Panc1 (cell line): ENCODE measurements around the gene TMEFF2. TPM values are rescaled to one million over a fixed set of nuclear protein-coding genes. Genes with fewer than 3 reads are reported as not detected.

Experiments
- ATAC-seq: fragments of 200-7000 bp; cut with Tn5 transposase; 2 replicates; pipeline ENCODE4 v1.9.1; 2020; ENCODE audit warnings: mild to moderate bottlenecking, moderate library complexity
- BruUV-seq: library from RNA; stranded (reverse); fragments of 400-500 nt; replicated peaks from 2 replicates; lab custom pipeline; 2021; lab: Mats Ljungman, UMichigan
- CTCF ChIA-PET: fragments of 300-600 bp; sonication (Branson Sonifier 250); formaldehyde crosslinking; loops from one replicate; lab custom pipeline; 2022; ENCODE audit warnings: antibody characterized with exemption; lab: Charles Lee
- POLR2A ChIA-PET: fragments of 300-600 bp; sonication (Branson Sonifier 250); formaldehyde crosslinking; loops from one replicate; lab custom pipeline; 2022; ENCODE audit warnings: antibody characterized with exemption; lab: Charles Lee
- DNase-seq: peaks from one replicate; pipeline ENCODE4 v3.0.0-alpha.2; 2010; ENCODE audit warnings: low read depth, low spot score
- H3K27ac ChIP-seq: 2 replicates; pipeline ENCODE4 v1.5.1; 2011; ENCODE audit warnings: mild to moderate bottlenecking, low read length, inconsistent platforms
- H3K27me3 ChIP-seq: fragments of 200-500 bp; sonication (Bioruptor generic); 2 replicates; pipeline ENCODE4 v1.6.0; 2014; ENCODE audit warnings: low read length, inconsistent platforms; ENCODE audit not compliant: control insufficient read depth, insufficient read depth
- H3K36me3 ChIP-seq: fragments of 200-500 bp; sonication (Bioruptor generic); 2 replicates; pipeline ENCODE4 v1.5.1; 2014; ENCODE audit warnings: inconsistent platforms, mild to moderate bottlenecking, low read length, moderate library complexity; ENCODE audit not compliant: control insufficient read depth, insufficient read depth
- H3K4me1 ChIP-seq: 2 replicates; pipeline ENCODE4 v1.5.1; 2011; ENCODE audit warnings: inconsistent platforms, mild to moderate bottlenecking, low read length, moderate library complexity; ENCODE audit not compliant: control insufficient read depth, insufficient read depth
- H3K4me3 ChIP-seq, 2 experiments: 2 replicates each; pipeline ENCODE4 v1.5.1; 2011 to 2012; ENCODE audit warnings: low read depth in 2 of 2, low read length in 2 of 2, mild to moderate bottlenecking in 2 of 2, inconsistent platforms in 1 of 2, moderate library complexity in 1 of 2
- H3K9me3 ChIP-seq: fragments of 200-500 bp; sonication (Bioruptor generic); 2 replicates; pipeline ENCODE4 v1.5.1; 2014; ENCODE audit warnings: low read depth, mild to moderate bottlenecking, inconsistent platforms, low read length, moderate library complexity; ENCODE audit not compliant: control insufficient read depth, insufficient read depth
- POLR2AphosphoS5 ChIP-seq: IDR thresholded peaks from 2 replicates; pipeline ENCODE4 v1.6.1; 2012; ENCODE audit warnings: mild to moderate bottlenecking, low read depth, low read length, moderate library complexity
- SIN3A ChIP-seq: IDR thresholded peaks from 2 replicates; pipeline ENCODE4 v1.6.1; 2012; ENCODE audit warnings: low read depth, mild to moderate bottlenecking, low read length, moderate library complexity, borderline replicate concordance; ENCODE audit not compliant: insufficient read depth
- in situ Hi-C: cut with HindIII; loops from 2 replicates; pipeline ENCODE4 v1.10.0; 2016; ENCODE audit warnings: low sequenced_read_pairs, low pct_unique_long_range_greater_than_20kb
- intact Hi-C: fragments of 100-400 bp; cut with micrococcal nuclease; formaldehyde crosslinking; loops from one replicate; pipeline ENCODE4 v1.10.0; 2022; ENCODE audit not compliant: unreplicated experiment
- total RNA-seq: library from RNA; stranded (reverse); gene quantifications from one replicate; pipeline ENCODE4 v1.2.1, GENCODE V29; 2021; ENCODE audit not compliant: unreplicated experiment
- TF ChIP-seq, protein P1 (sequence below), 2 experiments: IDR thresholded peaks; 2 replicates each; pipeline ENCODE4 v1.6.1; 2011 to 2012; ENCODE audit warnings: low read depth in 2 of 2, control low read depth in 1 of 2, low read length in 1 of 2, mild to moderate bottlenecking in 1 of 2, moderate library complexity in 1 of 2; ENCODE audit not compliant: insufficient read depth in 1 of 2
- TF ChIP-seq, protein P2 (sequence below): fragments of 450-650 bp; IDR thresholded peaks from 2 replicates; pipeline ENCODE4 v1.5.1; 2017; ENCODE audit warnings: mild to moderate bottlenecking

Gene TMEFF2
- total RNA-seq, 1 experiment from 2014 or later = 1.5 TPM

DNA sequence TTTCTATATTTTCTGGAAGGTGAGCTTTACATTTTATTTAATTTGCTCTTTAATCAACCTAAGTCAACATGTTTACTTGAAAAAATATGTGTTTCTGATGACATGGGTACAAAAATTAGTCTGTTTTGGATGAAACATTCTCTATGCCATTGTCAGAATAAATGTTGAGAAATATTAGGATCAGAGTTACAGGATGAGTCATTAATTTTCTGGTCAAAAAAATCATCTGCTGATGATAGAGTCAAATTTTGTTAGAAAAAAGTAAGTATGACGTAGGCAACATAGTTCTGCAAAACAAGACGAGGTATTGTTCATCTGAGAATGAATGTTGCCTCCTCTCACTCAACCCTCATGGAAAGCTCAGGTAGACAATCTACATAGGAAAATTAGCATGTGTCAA lies 240.3 kb downstream of the TMEFF2 start:
- ChIA-PET CTCF (no interaction called here), POLR2A (interaction anchor here (0.6 kb wide), 1 partner anchor 1399 kb away, joined by 8 read pairs; no protein-coding TSS in a partner anchor)
- in situ Hi-C loops = no loop called here
- no peaks in the 10 kb centered on the region for H3K4me1 ChIP-seq
- H3K27me3 ChIP-seq = no peaks in the 10 kb centered on the region
- no peak for ATAC-seq
- no peaks in the 10 kb centered on the region; the same call in 1 of the 2 replicates for H3K36me3 ChIP-seq
- TF ChIP-seq, protein P1, sequence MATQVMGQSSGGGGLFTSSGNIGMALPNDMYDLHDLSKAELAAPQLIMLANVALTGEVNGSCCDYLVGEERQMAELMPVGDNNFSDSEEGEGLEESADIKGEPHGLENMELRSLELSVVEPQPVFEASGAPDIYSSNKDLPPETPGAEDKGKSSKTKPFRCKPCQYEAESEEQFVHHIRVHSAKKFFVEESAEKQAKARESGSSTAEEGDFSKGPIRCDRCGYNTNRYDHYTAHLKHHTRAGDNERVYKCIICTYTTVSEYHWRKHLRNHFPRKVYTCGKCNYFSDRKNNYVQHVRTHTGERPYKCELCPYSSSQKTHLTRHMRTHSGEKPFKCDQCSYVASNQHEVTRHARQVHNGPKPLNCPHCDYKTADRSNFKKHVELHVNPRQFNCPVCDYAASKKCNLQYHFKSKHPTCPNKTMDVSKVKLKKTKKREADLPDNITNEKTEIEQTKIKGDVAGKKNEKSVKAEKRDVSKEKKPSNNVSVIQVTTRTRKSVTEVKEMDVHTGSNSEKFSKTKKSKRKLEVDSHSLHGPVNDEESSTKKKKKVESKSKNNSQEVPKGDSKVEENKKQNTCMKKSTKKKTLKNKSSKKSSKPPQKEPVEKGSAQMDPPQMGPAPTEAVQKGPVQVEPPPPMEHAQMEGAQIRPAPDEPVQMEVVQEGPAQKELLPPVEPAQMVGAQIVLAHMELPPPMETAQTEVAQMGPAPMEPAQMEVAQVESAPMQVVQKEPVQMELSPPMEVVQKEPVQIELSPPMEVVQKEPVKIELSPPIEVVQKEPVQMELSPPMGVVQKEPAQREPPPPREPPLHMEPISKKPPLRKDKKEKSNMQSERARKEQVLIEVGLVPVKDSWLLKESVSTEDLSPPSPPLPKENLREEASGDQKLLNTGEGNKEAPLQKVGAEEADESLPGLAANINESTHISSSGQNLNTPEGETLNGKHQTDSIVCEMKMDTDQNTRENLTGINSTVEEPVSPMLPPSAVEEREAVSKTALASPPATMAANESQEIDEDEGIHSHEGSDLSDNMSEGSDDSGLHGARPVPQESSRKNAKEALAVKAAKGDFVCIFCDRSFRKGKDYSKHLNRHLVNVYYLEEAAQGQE (IDR thresholded peaks at IDR 0.05; ENCODE audit: insufficient read depth in 1 of 2, low read depth in 2 of 2, low read length in 1 of 2) = no peak
- H3K4me3 ChIP-seq = no peak overlapping the region
- no peaks in the 10 kb centered on the region for H3K9me3 ChIP-seq
- intact Hi-C loops = no loop called here
- no peak for DNase-seq
- BruUV-seq = no TSS peak
- no peak overlapping the region for H3K27ac ChIP-seq

DNA sequence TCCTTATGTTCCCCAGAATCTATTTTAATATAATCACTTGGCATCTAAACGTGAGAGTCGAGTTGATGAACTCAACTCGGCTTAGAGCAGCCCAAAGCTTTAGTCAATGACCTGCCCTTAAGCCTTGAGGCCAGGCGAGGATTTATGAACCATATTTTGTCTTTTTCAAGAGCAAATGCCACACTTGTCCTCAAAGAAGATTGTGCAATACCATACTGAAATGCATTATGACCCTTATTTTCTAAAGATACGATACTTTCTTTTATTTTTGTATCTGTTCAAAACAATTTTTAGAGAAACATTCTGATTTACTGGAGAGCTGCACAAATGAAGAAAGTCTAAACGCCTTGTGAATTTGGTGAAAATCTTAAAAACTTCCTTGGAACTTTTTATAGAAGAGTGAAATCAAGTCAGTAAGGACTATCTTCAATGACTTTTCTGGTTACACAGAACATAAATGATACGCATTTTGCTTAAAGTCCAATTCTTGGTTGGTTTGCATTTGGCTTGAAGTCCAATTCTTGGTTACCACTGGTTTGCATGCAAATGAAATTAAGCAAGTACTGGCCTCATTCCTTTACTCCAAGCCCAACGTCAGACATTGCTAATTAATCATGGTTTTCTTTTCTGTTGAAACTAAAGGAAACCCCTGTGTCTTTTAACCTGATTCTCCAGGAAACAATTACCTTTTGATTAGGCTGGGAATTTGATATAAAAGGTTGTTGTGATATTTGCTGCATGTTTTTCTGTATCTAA lies 242.0 kb downstream of the TMEFF2 start:
- Histone ChIP-seq H3K9me3 (no peaks in the 10 kb centered on the region), H3K27me3 (no peaks in the 10 kb centered on the region), H3K4me3 (no peak overlapping the region), H3K36me3 (no peaks in the 10 kb centered on the region; the same call in 1 of the 2 replicates), H3K4me1 (no peaks in the 10 kb centered on the region), H3K27ac (no peak overlapping the region)
- no peak for TF ChIP-seq SIN3A
- TF ChIP-seq, protein P1 (IDR thresholded peaks at IDR 0.05; ENCODE audit: insufficient read depth in 1 of 2, low read depth in 2 of 2, low read length in 1 of 2) = no peak
- TF ChIP-seq, protein P2, sequence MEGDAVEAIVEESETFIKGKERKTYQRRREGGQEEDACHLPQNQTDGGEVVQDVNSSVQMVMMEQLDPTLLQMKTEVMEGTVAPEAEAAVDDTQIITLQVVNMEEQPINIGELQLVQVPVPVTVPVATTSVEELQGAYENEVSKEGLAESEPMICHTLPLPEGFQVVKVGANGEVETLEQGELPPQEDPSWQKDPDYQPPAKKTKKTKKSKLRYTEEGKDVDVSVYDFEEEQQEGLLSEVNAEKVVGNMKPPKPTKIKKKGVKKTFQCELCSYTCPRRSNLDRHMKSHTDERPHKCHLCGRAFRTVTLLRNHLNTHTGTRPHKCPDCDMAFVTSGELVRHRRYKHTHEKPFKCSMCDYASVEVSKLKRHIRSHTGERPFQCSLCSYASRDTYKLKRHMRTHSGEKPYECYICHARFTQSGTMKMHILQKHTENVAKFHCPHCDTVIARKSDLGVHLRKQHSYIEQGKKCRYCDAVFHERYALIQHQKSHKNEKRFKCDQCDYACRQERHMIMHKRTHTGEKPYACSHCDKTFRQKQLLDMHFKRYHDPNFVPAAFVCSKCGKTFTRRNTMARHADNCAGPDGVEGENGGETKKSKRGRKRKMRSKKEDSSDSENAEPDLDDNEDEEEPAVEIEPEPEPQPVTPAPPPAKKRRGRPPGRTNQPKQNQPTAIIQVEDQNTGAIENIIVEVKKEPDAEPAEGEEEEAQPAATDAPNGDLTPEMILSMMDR = no peak
- no peak for TF ChIP-seq POLR2AphosphoS5
- in situ Hi-C loops (no loop called here), intact Hi-C loops (no loop called here)
- DNase-seq (no peak), ATAC-seq (no peak)
- no TSS peak for BruUV-seq
- ChIA-PET CTCF (no interaction called here), POLR2A (no interaction called here)
